A549 (cell line): ENCODE results near the gene PDIA5. TPM values are rescaled to one million over a fixed set of nuclear protein-coding genes. Genes with fewer than 3 reads are reported as not detected.

Experiments used
- ATAC-seq, 2 experiments: fragments of 200-7000 bp in 1 of 2; fragments of >200 bp in 1 of 2; cut with Nextera tagmentation in 1 of 2; cut with Tn5 transposase in 1 of 2; 3 replicates each; pipeline versions ENCODE4 v1.8.0 to v1.9.1; 2018 to 2020; ENCODE audit warnings: mild to moderate bottlenecking in 1 of 2, moderate library complexity in 1 of 2
- CTCF ChIA-PET: fragments of 300-600 bp; sonication (Branson Sonifier 250); formaldehyde crosslinking; extraction: SDS; loops from one replicate; lab custom pipeline; 2021; ENCODE audit warnings: antibody characterized with exemption, inconsistent platforms; lab: Yijun Ruan, JAX
- POLR2A ChIA-PET: fragments of 350-600 bp; formaldehyde crosslinking; extraction: SDS; loops from one replicate; lab custom pipeline; 2021; ENCODE audit warnings: antibody characterized with exemption, inconsistent platforms; lab: Yijun Ruan, JAX
- DNase-seq, 2 experiments: peaks; one replicate each; pipeline versions ENCODE4 v3.0.0 to v3.0.0-alpha.2; 2011 to 2016; ENCODE audit warnings: low read depth in 1 of 2, low spot score in 1 of 2
- FAIRE-seq: peaks from 2 replicates; lab custom pipeline; 2011; peaks lifted over from hg19 to GRCh38; lab: Jason Lieb, UNC
- H3K27ac ChIP-seq, 2 experiments: fragments of >200 bp; sonication (Bioruptor Twin); formaldehyde crosslinking; 3 replicates each; pipeline ENCODE4 v1.5.1; 2016 to 2017
- H3K4me1 ChIP-seq: fragments of >200 bp; sonication (Bioruptor Twin); formaldehyde crosslinking; 3 replicates; pipeline ENCODE4 v1.6.1; 2016
- H3K4me2 ChIP-seq: fragments of >200 bp; sonication (Bioruptor Twin); formaldehyde crosslinking; 3 replicates; pipeline ENCODE4 v1.6.1; 2016
- H3K4me3 ChIP-seq: fragments of >200 bp; sonication (Bioruptor Twin); formaldehyde crosslinking; 3 replicates; pipeline ENCODE4 v1.5.1; 2016
- H3K9me3 ChIP-seq: fragments of >200 bp; sonication (Bioruptor Twin); formaldehyde crosslinking; 3 replicates; pipeline ENCODE4 v1.6.1; 2016
- ATOH8 ChIP-seq: fragments of 250-450 bp; sonication (Bioruptor Pico); IDR thresholded peaks from 2 replicates; pipeline ENCODE4 v1.5.0; 2020; ENCODE audit warnings: low read depth, mild to moderate bottlenecking, moderate library complexity
- BCL3 ChIP-seq: fragments of >200 bp; sonication (Bioruptor Twin); formaldehyde crosslinking; IDR thresholded peaks from 3 replicates; pipeline ENCODE4 v1.6.1; 2016
- CHD2 ChIP-seq: fragments of 150-350 bp; IDR thresholded peaks from 2 replicates; pipeline ENCODE4 v1.6.1; 2014; ENCODE audit warnings: low read length; ENCODE audit not compliant: partially characterized antibody
- ESRRA ChIP-seq: fragments of 150-350 bp; IDR thresholded peaks from 2 replicates; pipeline ENCODE4 v1.6.1; 2014; ENCODE audit warnings: mild to moderate bottlenecking, low read length, borderline replicate concordance
- FOSL2 ChIP-seq, 2 experiments: fragments of 450-650 bp in 1 of 2; fragments of >200 bp in 1 of 2; sonication (Bioruptor Twin) in 1 of 2; formaldehyde crosslinking; IDR thresholded peaks; 2 replicates each; pipeline versions ENCODE4 v1.5.0 to v1.6.1; 2016 to 2020; ENCODE audit warnings: mild to moderate bottlenecking in 1 of 2, moderate library complexity in 1 of 2
- FOXS1 ChIP-seq: fragments of 250-450 bp; sonication (Bioruptor Pico); IDR thresholded peaks from 2 replicates; pipeline ENCODE4 v1.5.0; 2020; ENCODE audit warnings: mild to moderate bottlenecking, moderate library complexity
- GATA3 ChIP-seq: IDR thresholded peaks from 2 replicates; pipeline ENCODE4 v1.6.1; 2012; ENCODE audit warnings: borderline replicate concordance
- HEYL ChIP-seq: fragments of 250-450 bp; sonication (Bioruptor Pico); IDR thresholded peaks from 2 replicates; pipeline ENCODE4 v1.8.0; 2021; ENCODE audit warnings: mild to moderate bottlenecking, moderate library complexity
- HOXA7 ChIP-seq: fragments of 250-450 bp; sonication (Bioruptor Pico); IDR thresholded peaks from 2 replicates; pipeline ENCODE4 v1.5.0; 2020; ENCODE audit warnings: mild to moderate bottlenecking, moderate library complexity
- JUNB ChIP-seq: fragments of >200 bp; sonication (Bioruptor Twin); formaldehyde crosslinking; IDR thresholded peaks from 2 replicates; pipeline ENCODE4 v1.6.1; 2016
- MAFK ChIP-seq: fragments of 450-650 bp; IDR thresholded peaks from 2 replicates; pipeline ENCODE4 v1.6.1; 2014; ENCODE audit not compliant: partially characterized antibody
- MAZ ChIP-seq: fragments of 150-350 bp; IDR thresholded peaks from 2 replicates; pipeline ENCODE4 v1.6.1; 2014; ENCODE audit warnings: antibody characterized with exemption, low read depth, low read length, borderline replicate concordance
- PBX3 ChIP-seq: IDR thresholded peaks from 2 replicates; pipeline ENCODE4 v1.6.1; 2012
- POLR2A ChIP-seq: IDR thresholded peaks from 2 replicates; pipeline ENCODE4 v1.6.1; 2012; ENCODE audit warnings: mild to moderate bottlenecking, low read length
- POLR2AphosphoS2 ChIP-seq: conservative IDR thresholded peaks from 2 replicates; pipeline ENCODE4 v1.6.1; 2012; ENCODE audit warnings: low read length, improper control_type of control experiment, inconsistent platforms
- RAD21 ChIP-seq, 2 experiments: fragments of >200 bp in 1 of 2; sonication (Bioruptor Twin) in 1 of 2; formaldehyde crosslinking in 1 of 2; IDR thresholded peaks in 1 of 2; conservative IDR thresholded peaks in 1 of 2; 2 replicates in 1 of 2; 3 replicates in 1 of 2; pipeline ENCODE4 v1.6.1; 2012 to 2018; ENCODE audit warnings: inconsistent platforms in 1 of 2
- RARB ChIP-seq: fragments of 250-450 bp; sonication (Bioruptor Pico); IDR thresholded peaks from 2 replicates; pipeline ENCODE4 v1.8.0; 2021; ENCODE audit warnings: mild to moderate bottlenecking, moderate library complexity
- SMC3 ChIP-seq: fragments of >200 bp; sonication (Bioruptor Twin); formaldehyde crosslinking; IDR thresholded peaks from 3 replicates; pipeline ENCODE4 v1.6.1; 2018; ENCODE audit warnings: inconsistent platforms
- SREBF2 ChIP-seq: fragments of 450-650 bp; IDR thresholded peaks from 2 replicates; pipeline ENCODE4 v1.6.1; 2014; ENCODE audit warnings: mild to moderate bottlenecking, moderate library complexity
- TFCP2L1 ChIP-seq: fragments of 250-450 bp; sonication (Bioruptor Pico); IDR thresholded peaks from 2 replicates; pipeline ENCODE4 v1.5.0; 2021; ENCODE audit warnings: mild to moderate bottlenecking
- ZC3H11A ChIP-seq: fragments of 450-650 bp; IDR thresholded peaks from 2 replicates; pipeline ENCODE4 v1.6.1; 2014; ENCODE audit warnings: antibody characterized with exemption, mild to moderate bottlenecking
- WGBS: methylation state at CpG from one replicate; pipeline ENCODE4 v1.1.6; 2017; ENCODE audit errors: missing lambda C conversion rate; 5-methylcytosine and 5-hydroxymethylcytosine counted together
- polyA plus RNA-seq, 4 experiments: library from polyadenylated mRNA; depleted of rRNA in 3 of 4; stranded (reverse); fragments of >200 nt; fragmentation: RNase III in 1 of 4; extraction: RNeasy Plus Mini Kit Qiagen cat#74134 plus additional on column Dnase treatment in 1 of 4; gene quantifications; 2 replicates in 3 of 4; 3 replicates in 1 of 4; pipeline ENCODE4 v1.2.3, GENCODE V29; 2011 to 2017
- TF ChIP-seq, protein P1 (sequence below): fragments of >200 bp; sonication (Bioruptor Twin); formaldehyde crosslinking; IDR thresholded peaks from 3 replicates; pipeline ENCODE4 v1.5.1; 2016

PDIA5 gene
- polyA plus RNA-seq, 2 of the 4 experiments (the other 2 are of a cell fraction), result 17.5 to 28.1 TPM

DNA sequence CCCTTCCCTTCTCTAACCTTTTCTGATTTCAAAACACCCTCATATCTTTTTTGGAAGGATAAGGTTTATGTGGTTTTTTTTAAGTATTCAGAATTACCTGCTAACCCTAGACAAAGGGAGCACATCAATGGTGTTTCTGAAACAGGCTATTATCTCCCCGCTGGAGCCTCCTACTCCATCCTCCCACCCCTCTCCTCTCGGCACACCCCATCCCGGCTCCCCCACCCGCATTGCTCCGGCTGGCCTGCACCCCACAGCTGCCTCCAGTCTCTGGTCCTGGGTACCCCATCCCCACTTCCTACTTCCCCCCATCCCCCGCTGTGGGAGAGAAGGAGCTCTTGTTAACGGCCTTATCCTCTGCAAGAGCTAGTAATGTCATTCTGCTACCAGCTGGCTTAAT, 59.2 kb downstream of the PDIA5 start:
- Histone ChIP-seq H3K4me2 (no peak overlapping the region), H3K4me1 (no peaks in the 10 kb centered on the region; the same call in 2 of the 3 replicates), H3K27ac (no peak overlapping the region), H3K4me3 (no peak overlapping the region), H3K9me3 (no peaks in the 10 kb centered on the region)
- FAIRE-seq (no peak), ATAC-seq (no peak), DNase-seq (no peak)
- WGBS, result 87% methylated on average over 7 of the region's 7 CpGs
- TF ChIP-seq RARB, result no peak
- no peak for TF ChIP-seq MAFK
- no peak for TF ChIP-seq HEYL (CRISPR knock-in tag)
- TF ChIP-seq ATOH8 (CRISPR knock-in tag), result no peak
- no peak for TF ChIP-seq FOSL2 (IDR thresholded peaks at IDR 0.05)
- no peak for TF ChIP-seq FOSL2 (CRISPR knock-in tag; IDR thresholded peaks at IDR 0.05)
- TF ChIP-seq BCL3, result no peak
- no peak for TF ChIP-seq POLR2AphosphoS2
- TF ChIP-seq JUNB, result no peak
- TF ChIP-seq RAD21 (conservative IDR thresholded peaks at IDR 0.05 in 1 of 2, IDR thresholded peaks at IDR 0.05 in 1 of 2), result no peak
- TF ChIP-seq FOXS1 (CRISPR knock-in tag), result no peak
- TF ChIP-seq HOXA7 (CRISPR knock-in tag), result no peak
- ChIA-PET POLR2A (no interaction called here), CTCF (interaction anchor here (1.4 kb wide), 1 partner anchor 43 kb away, joined by 4 read pairs; no protein-coding TSS in a partner anchor)

DNA sequence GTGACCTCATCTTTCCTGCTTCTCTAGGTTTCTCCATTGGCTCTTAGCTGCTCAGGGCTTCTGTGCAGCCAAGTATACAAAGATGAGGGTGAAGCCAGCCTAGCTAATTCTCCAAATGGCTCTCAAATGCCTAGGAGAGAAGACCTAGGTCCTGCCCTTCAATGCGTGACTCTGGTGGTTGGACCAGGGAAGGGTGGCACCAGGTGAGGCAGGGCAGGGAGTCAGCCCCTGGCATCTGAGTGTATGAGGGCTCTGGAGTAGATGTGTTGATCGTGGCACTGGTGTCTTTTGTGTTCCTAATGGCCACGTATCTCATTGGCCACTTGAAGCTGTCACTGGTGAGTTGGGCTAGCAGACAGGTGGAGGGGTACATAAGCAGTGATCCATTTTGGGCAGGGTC, 59.8 kb downstream of the PDIA5 start:
- no peaks in the 10 kb centered on the region for H3K9me3 ChIP-seq
- DNase-seq (no peak), FAIRE-seq (no peak), ATAC-seq (no peak)
- no peaks in the 10 kb centered on the region; the same call in 2 of the 3 replicates for H3K4me1 ChIP-seq
- H3K4me3 ChIP-seq, result no peak overlapping the region
- H3K4me2 ChIP-seq, result no peak overlapping the region
- POLR2A ChIA-PET, result no interaction called here
- 94% methylated on average over 3 of the region's 3 CpGs for WGBS
- no peak for TF ChIP-seq POLR2A
- no peak for TF ChIP-seq MAFK
- no peak for TF ChIP-seq ZC3H11A
- no peak for TF ChIP-seq GATA3
- no peak for TF ChIP-seq TFCP2L1 (CRISPR knock-in tag)
- TF ChIP-seq, protein P1, sequence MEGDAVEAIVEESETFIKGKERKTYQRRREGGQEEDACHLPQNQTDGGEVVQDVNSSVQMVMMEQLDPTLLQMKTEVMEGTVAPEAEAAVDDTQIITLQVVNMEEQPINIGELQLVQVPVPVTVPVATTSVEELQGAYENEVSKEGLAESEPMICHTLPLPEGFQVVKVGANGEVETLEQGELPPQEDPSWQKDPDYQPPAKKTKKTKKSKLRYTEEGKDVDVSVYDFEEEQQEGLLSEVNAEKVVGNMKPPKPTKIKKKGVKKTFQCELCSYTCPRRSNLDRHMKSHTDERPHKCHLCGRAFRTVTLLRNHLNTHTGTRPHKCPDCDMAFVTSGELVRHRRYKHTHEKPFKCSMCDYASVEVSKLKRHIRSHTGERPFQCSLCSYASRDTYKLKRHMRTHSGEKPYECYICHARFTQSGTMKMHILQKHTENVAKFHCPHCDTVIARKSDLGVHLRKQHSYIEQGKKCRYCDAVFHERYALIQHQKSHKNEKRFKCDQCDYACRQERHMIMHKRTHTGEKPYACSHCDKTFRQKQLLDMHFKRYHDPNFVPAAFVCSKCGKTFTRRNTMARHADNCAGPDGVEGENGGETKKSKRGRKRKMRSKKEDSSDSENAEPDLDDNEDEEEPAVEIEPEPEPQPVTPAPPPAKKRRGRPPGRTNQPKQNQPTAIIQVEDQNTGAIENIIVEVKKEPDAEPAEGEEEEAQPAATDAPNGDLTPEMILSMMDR, result no peak
- no peak overlapping the region for H3K27ac ChIP-seq
- CTCF ChIA-PET, result interaction anchor here (1.2 to 1.4 kb wide), 2 partner anchors 43 to 68 kb away, joined by 3 to 4 read pairs; no protein-coding TSS in a partner anchor

DNA sequence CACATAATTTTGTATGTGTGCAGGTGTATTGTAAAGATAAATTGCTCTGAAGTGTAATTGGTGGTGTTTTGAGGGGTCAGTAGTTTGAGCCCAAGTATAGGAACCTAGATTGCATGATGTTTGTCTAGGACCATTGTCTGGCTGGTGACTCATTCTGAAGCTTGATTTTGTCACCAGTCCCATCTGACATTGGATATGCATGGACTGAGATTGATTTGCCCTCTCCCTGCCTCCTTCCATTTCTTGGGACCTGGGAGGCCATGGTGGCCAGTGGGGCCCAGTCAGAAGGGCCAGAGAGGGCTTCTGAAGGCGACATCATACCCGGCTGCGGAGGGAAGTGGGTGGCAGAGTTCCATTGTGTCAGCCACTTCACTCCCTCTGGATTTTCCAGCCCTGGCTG, 62.3 kb downstream of the PDIA5 start:
- Histone ChIP-seq H3K4me1 (no peaks in the 10 kb centered on the region), H3K9me3 (no peaks in the 10 kb centered on the region), H3K4me2 (no peak overlapping the region), H3K4me3 (no peak overlapping the region), H3K27ac (no peak overlapping the region)
- FAIRE-seq (no peak), DNase-seq (no peak), ATAC-seq (no peak)
- WGBS, result 97% methylated on average over 3 of the region's 3 CpGs
- POLR2A ChIA-PET, result no interaction called here
- CTCF ChIA-PET, result interaction anchor here (1.1 to 1.2 kb wide), 2 partner anchors 9 to 15 kb away, joined by 3 read pairs; no protein-coding TSS in a partner anchor
- TF ChIP-seq CHD2 (no peak), ESRRA (no peak), PBX3 (no peak), SMC3 (no peak), SREBF2 (no peak), MAZ (no peak)
- TF ChIP-seq, protein P1, result no peak
- TF ChIP-seq, all 56 proteins: peak for 0
